ENCODE results near the gene MBNL2.
"Not testable (repeated sequence)": the region's sequence is repeated elsewhere in the genome, so short reads cannot be mapped to it uniquely, and the experiment has no call there.

MBNL2 gene

GRCh38 chr13:97207252-97207651, 14.9 kb upstream of the MBNL2 start:
- not testable (repeated sequence) for H3K4me3 ChIP-seq (ENCODE audit: low read depth, low read length)

DNA sequence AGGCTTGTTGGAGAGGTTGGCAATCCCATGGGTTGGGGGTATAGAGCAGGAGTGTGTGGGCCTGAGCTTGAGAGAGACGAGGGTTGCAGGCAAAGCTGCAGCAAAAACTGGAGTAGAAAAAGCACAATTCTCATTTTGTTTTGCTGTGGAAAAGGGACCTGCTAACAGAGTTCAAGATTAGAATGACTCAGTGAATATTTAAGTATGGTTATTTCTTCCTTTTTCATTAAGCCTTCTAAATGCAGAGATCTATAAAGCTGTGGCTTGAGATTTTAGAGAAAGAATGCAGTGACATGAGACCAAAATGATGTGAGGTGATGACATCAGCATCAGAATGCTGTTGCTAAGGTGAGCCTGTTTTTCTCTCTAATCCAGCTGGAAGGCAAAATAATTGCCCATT, 10.8 kb upstream of the MBNL2 start:
- no peak overlapping the region for H3K4me3 ChIP-seq (ENCODE audit: low read depth, low read length)

- H3K4me3 ChIP-seq (ENCODE audit: low read depth, low read length): no peak overlapping the region
Observed at GRCh38 chr13:97212004-97212403, 10.1 kb upstream of the MBNL2 start.

DNA sequence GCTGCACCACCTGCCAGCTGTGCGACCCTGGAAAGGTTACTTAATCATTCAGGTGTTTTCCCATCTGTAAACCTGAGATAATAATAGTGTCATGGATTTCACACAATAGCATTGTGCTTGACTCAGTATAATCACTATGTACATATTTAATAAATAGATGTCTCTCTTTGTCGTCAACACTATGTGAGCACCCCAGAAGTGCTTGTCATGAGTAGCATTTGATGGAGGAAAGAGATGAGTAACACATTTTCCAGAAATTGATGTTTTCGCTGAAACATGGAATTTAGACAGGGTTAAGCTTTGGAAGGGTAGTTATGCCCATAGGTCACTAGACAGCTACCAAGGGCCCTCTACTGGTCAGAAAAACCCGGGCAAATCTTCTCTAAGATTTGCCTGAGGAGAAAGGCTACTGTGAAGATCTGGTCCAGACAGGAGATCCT, 9.5 kb upstream of the MBNL2 start:
- H3K4me3 ChIP-seq (ENCODE audit: low read depth, low read length): no peak overlapping the region

DNA sequence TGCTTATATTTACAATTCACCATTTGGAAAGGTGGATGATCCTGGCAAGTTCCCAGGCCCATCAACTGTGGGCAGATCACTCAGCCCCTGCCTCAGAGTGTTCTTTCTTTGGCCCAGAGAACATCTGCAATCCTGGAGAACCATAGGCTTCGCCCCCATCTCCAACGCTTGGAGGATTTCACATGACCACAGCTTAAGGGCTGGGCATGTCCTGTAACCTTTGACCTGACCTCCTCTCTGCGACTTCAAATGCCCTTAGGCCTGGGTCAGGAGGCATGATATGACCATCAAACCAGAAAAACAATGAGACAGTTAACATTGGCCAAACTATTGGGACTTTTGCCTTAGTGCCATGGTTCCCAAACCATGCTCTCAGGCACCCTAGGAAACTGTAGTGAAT, 7.2 kb upstream of the MBNL2 start:
- no peak overlapping the region for H3K4me3 ChIP-seq (ENCODE audit: low read depth, low read length)

DNA sequence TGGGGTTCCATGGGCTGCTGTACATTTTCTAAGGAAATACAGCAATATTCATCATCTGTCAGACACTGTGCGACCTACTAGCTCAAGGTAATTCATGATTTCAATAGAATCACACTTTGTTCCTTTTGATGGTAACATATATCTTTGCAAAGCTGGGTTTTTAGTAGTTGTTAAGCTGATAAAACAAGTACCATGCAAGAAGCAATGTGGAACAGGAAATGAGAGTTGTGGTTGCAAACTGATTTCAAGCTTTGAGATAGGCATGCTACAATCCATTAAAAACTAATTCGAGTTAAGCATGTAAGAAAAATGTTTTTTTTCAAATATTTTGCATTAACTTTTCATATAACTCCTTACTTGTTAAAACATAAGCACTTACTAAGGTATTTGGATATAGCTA, 6.8 kb upstream of the MBNL2 start:
- H3K4me3 ChIP-seq (ENCODE audit: low read depth, low read length): no peak overlapping the region

GRCh38 chr13:97219226-97219625, 2.9 kb upstream of the MBNL2 start:
- H3K4me3 ChIP-seq (ENCODE audit: low read depth, low read length): no peak overlapping the region

- H3K4me3 ChIP-seq (ENCODE audit: low read depth, low read length): no peak overlapping the region
Observed at GRCh38 chr13:97220151-97220900, 1.8 kb upstream of the MBNL2 start.

DNA sequence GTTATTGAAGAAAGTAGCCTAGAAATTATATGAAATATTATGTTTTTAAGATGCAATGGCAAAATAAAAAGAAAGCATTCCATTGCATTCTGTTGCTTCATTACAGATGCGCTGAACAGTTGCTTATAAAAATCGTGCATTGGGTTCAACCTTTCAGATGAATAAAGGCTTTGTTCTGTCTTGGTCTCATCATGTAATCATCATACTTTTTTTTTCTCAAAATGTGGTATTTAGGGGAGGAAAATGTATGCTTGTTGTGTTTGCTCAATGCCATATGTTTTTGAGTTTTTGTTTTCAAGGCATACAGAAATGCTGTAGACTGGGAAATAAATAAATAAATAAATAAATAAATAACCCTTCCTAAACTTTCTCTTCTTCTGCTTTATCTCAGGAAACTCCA, 1.1 kb upstream of the MBNL2 start:
- H3K4me3 ChIP-seq (ENCODE audit: low read depth, low read length): no peak overlapping the region

- H3K4me3 ChIP-seq (ENCODE audit: low read depth, low read length): no peak overlapping the region
Observed at GRCh38 chr13:97221466-97221865, 667 bp upstream of the MBNL2 start.

- no peak overlapping the region for H3K4me3 ChIP-seq (ENCODE audit: low read depth, low read length)
Observed at GRCh38 chr13:97223037-97223710, 1.0 kb downstream of the MBNL2 start.

GRCh38 chr13:97223711-97224541, 1.8 kb downstream of the MBNL2 start:
- H3K4me3 ChIP-seq (ENCODE audit: low read depth, low read length): no peak overlapping the region

DNA sequence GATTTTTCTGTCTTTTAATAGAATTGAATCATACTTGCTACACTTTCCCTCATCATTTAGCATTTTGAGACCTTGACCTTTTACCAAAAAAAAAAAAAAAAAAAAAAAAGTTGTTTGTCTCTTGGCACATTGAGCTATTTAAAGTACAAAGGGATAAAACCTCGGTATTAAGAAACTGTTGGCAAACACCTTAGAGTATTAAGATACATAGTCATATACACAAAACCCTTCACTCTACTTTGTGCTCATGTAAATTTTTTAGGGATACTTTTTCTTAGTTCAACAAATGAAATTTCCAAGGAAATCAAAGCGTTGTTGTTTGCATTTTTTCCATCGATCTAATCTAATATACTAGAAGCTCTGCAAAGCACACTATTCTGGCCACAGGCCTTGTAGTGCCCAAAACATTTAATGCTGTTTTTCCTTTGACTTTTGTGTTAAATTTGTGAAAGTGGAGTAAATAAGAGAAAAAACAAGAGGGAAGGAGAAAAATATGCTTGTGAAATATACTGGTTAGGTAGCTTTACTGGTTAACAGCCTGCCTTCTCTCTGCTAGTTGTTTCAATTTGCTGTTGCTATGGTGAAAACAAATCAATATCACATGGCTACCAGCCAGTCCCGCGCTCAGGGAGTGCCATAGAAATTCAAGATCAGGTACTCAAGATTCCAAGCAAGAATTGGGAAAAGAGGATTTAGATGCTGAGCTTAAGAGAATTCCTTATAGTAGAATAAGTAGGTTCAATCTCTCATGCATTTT, 2.6 kb downstream of the MBNL2 start:
- no peak overlapping the region for H3K4me3 ChIP-seq (ENCODE audit: low read depth, low read length)

DNA sequence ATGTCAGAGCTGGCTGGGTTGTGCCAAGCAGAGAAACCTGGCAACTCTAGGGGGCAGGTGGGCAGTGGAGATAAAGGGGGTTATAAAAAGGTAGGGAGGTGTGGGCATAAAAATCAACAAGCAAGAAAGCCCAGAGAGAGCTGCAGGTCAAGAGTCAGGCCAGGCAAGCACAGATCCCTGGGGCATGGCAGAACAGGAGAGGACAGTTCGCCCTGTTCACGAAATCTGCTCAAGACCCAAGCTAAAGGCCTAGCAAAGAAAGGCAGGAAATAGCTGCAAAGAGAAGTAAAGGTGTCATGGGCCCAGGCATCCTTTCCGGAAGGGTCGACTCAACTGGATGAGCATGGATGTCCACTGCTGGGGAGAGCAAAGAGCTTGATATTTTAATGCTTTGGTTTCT, 3.4 kb downstream of the MBNL2 start:
- H3K4me3 ChIP-seq (ENCODE audit: low read depth, low read length): no peak overlapping the region

- H3K4me3 ChIP-seq (ENCODE audit: low read depth, low read length): no peak overlapping the region
Observed at GRCh38 chr13:97226013-97226412, 3.9 kb downstream of the MBNL2 start.

GRCh38 chr13:97226788-97227627, 4.9 kb downstream of the MBNL2 start:
- H3K4me3 ChIP-seq (ENCODE audit: low read depth, low read length): no peak overlapping the region

DNA sequence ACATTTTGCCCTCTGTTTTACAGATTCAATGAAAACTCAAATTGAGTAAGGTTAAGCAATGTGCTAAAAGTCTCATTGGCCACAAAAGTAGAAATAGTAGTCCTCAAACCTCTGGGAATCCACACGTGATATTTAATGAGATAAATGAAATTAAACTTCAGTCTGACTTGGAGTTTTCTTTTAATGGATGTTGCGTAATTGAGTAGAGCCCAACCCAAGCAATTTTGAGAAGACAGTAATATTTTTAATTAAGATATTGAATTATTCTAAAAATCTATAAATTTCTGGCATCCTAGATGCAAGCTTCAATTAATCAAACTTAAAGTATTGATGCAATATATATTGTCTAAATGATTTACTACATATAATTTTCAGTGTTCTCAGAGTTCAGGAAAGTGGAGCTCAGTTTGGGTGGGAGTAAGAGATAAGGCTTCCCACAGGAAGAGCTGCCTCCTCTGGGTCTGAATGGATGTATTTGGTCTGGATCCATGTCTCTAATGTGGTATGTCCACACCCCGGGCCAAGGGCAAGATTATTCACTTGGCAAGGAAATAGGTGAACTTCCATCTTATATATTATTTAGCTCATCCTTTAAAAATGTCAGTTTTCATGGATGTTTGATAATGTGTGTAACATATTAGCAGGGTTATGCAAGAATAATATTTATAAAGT, 6.9 kb downstream of the MBNL2 start:
- H3K4me3 ChIP-seq (ENCODE audit: low read depth, low read length): no peak overlapping the region

DNA sequence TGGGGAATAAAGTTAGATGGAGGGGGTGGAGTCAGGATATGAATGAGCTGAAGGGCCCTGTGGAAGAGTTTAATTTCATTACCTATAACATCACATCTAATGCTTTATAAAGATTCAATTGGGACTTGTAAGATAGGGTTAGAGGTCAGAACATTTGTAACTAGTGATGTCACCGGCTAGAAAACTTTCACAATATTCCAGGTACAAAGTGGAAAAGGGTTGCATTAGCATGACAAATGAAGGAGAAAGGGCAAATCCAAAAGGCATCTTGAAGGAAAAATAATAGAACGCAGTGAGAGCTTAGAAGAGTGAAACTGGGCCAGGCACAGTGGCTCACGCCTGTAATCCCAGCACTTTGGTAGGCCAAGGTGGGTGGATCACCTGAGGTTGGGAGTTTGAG, 7.6 kb downstream of the MBNL2 start:
- H3K4me3 ChIP-seq (ENCODE audit: low read depth, low read length): no peak overlapping the region

- H3K4me3 ChIP-seq (ENCODE audit: low read depth, low read length): no peak overlapping the region
Observed at GRCh38 chr13:97231118-97231828, 9.1 kb downstream of the MBNL2 start.
